GM18907 (cell line): Measurements from ENCODE around the gene TRIM14.
"Not testable (repeated sequence)": the region's sequence is repeated elsewhere in the genome, so short reads cannot be mapped to it uniquely, and the experiment has no call there.

Experiments
- ATAC-seq: cut with Tn5 transposase; IDR thresholded peaks from one replicate; pipeline ENCODE4 v1.9.1; 2021; ENCODE audit warnings: mild to moderate bottlenecking, moderate library complexity; ENCODE audit not compliant: unreplicated experiment

TRIM14 gene

GRCh38 chr9:98050351-98050750 is 68.7 kb downstream of the TRIM14 start:
- no peak for ATAC-seq

GRCh38 chr9:98049288-98050072 is 69.5 kb downstream of the TRIM14 start:
- no peak for ATAC-seq

GRCh38 chr9:98047002-98047401 is 72.0 kb downstream of the TRIM14 start:
- ATAC-seq = no peak

- ATAC-seq = no peak
Observed at GRCh38 chr9:98046180-98046543, 72.9 kb downstream of the TRIM14 start.

GRCh38 chr9:98045234-98046179 is 73.5 kb downstream of the TRIM14 start:
- ATAC-seq = peak; percentile 73

GRCh38 chr9:98043915-98044314 is 75.1 kb downstream of the TRIM14 start:
- ATAC-seq = no peak

- no peak for ATAC-seq
Observed at GRCh38 chr9:98040212-98040611, 78.8 kb downstream of the TRIM14 start.

- ATAC-seq = no peak
Observed at GRCh38 chr9:98039607-98040017, 79.4 kb downstream of the TRIM14 start.

- ATAC-seq = peak; percentile 33
Observed at GRCh38 chr9:98038958-98039357, 80.1 kb downstream of the TRIM14 start.

- ATAC-seq = no peak
Observed at GRCh38 chr9:98037357-98037756, 81.7 kb downstream of the TRIM14 start.

GRCh38 chr9:98034593-98035546 is 84.2 kb downstream of the TRIM14 start:
- no peak for ATAC-seq

- no peak for ATAC-seq
Observed at GRCh38 chr9:98031935-98032334, 87.1 kb downstream of the TRIM14 start.

- ATAC-seq = no peak
Observed at GRCh38 chr9:98031169-98031568, 87.9 kb downstream of the TRIM14 start.

- ATAC-seq = no peak
Observed at GRCh38 chr9:98024702-98025101, 94.3 kb downstream of the TRIM14 start.

GRCh38 chr9:98022447-98022846 is 96.6 kb downstream of the TRIM14 start:
- ATAC-seq = no peak

GRCh38 chr9:98021306-98022040 is 97.5 kb downstream of the TRIM14 start:
- no peak for ATAC-seq

- ATAC-seq = no peak
Observed at GRCh38 chr9:98020476-98021145, 98.4 kb downstream of the TRIM14 start.

GRCh38 chr9:98019869-98020268 is 99.2 kb downstream of the TRIM14 start:
- not testable (repeated sequence) for ATAC-seq
